Liver (tissue), 3 donors: ENCODE data around the gene TNK2.

ENCODE experiments used
- ATF3 ChIP-seq: IDR thresholded peaks from 2 replicates; pipeline ENCODE4 v1.6.1; 2016; ENCODE audit warnings: antibody characterized with exemption
- CTCF ChIP-seq: fragments of 150-350 bp; IDR thresholded peaks from 2 replicates; pipeline ENCODE4 v1.5.1; 2017; ENCODE audit warnings: improper control_type of control experiment, low read depth, low read length; ENCODE audit not compliant: missing input control
- EGR1 ChIP-seq, 2 donors: IDR thresholded peaks; 2 replicates each; pipeline ENCODE4 v1.6.1; 2016 to 2018; ENCODE audit warnings: antibody characterized with exemption in 2 of 2, low read depth in 2 of 2
- FOXA1 ChIP-seq: IDR thresholded peaks from 2 replicates; pipeline ENCODE4 v1.6.1; 2016; ENCODE audit warnings: antibody characterized with exemption
- GABPA ChIP-seq, 2 donors: IDR thresholded peaks in 1 of 2; conservative IDR thresholded peaks in 1 of 2; 2 replicates each; pipeline ENCODE4 v1.6.1; 2016; ENCODE audit warnings: antibody characterized with exemption in 2 of 2, mild to moderate bottlenecking in 1 of 2, moderate library complexity in 1 of 2
- JUND ChIP-seq, 2 donors: IDR thresholded peaks; 2 replicates each; pipeline ENCODE4 v1.6.1; 2016; ENCODE audit warnings: antibody characterized with exemption in 2 of 2
- MAX ChIP-seq: IDR thresholded peaks from 2 replicates; pipeline ENCODE4 v1.6.1; 2016; ENCODE audit warnings: antibody characterized with exemption
- RAD21 ChIP-seq, 2 donors: IDR thresholded peaks; 2 replicates each; pipeline ENCODE4 v1.6.1; 2016; ENCODE audit warnings: antibody characterized with exemption in 2 of 2, mild to moderate bottlenecking in 2 of 2
- REST ChIP-seq: IDR thresholded peaks from 2 replicates; pipeline ENCODE4 v1.6.1; 2016; ENCODE audit warnings: antibody characterized with exemption, mild to moderate bottlenecking
- SP1 ChIP-seq: IDR thresholded peaks from 2 replicates; pipeline ENCODE4 v1.6.1; 2018; ENCODE audit warnings: antibody characterized with exemption, mild to moderate bottlenecking
- TAF1 ChIP-seq: conservative IDR thresholded peaks from 2 replicates; pipeline ENCODE4 v1.6.1; 2016; ENCODE audit warnings: antibody characterized with exemption, mild to moderate bottlenecking
- YY1 ChIP-seq: IDR thresholded peaks from 2 replicates; pipeline ENCODE4 v1.6.1; 2016; ENCODE audit warnings: antibody characterized with exemption, mild to moderate bottlenecking
- donor health status: healthy.
- donor health status: healthy.

- TF ChIP-seq CTCF (no peak), GABPA (IDR thresholded peaks at IDR 0.05 in 1 of 2, conservative IDR thresholded peaks at IDR 0.05 in 1 of 2) (no peak), RAD21 (IDR thresholded peaks at IDR 0.05) (no peak), SP1 (no peak), REST (no peak), YY1 (no peak), FOXA1 (no peak), MAX (no peak), JUND (IDR thresholded peaks at IDR 0.05) (no peak), EGR1 (IDR thresholded peaks at IDR 0.05; ENCODE audit: low read depth in 2 of 2) (no peak), TAF1 (no peak), ATF3 (no peak)
Measured at GRCh38 chr3:195881276-195881988, 26.9 kb downstream of the TNK2 start.
